Uterus (tissue), 2 donors: ENCODE results near the gene FES.

ENCODE experiments used
- POLR2A ChIP-seq, 2 donors: fragments of 450-650 bp; IDR thresholded peaks; one replicate each; pipeline ENCODE4 v1.6.1; 2016; ENCODE audit warnings: antibody characterized with exemption in 2 of 2, mild to moderate bottlenecking in 1 of 2, moderate library complexity in 1 of 2
- TF ChIP-seq, protein P1 (sequence below), 4 experiments: fragments of 200-600 bp in 2 of 4; fragments of 450-650 bp in 2 of 4; sonication (generic) in 2 of 4; IDR thresholded peaks; one replicate each; pipeline ENCODE4 v1.5.1; 2016 to 2019; ENCODE audit warnings: antibody characterized with exemption in 4 of 4, mild to moderate bottlenecking in 2 of 4, moderate library complexity in 1 of 4

DNA sequence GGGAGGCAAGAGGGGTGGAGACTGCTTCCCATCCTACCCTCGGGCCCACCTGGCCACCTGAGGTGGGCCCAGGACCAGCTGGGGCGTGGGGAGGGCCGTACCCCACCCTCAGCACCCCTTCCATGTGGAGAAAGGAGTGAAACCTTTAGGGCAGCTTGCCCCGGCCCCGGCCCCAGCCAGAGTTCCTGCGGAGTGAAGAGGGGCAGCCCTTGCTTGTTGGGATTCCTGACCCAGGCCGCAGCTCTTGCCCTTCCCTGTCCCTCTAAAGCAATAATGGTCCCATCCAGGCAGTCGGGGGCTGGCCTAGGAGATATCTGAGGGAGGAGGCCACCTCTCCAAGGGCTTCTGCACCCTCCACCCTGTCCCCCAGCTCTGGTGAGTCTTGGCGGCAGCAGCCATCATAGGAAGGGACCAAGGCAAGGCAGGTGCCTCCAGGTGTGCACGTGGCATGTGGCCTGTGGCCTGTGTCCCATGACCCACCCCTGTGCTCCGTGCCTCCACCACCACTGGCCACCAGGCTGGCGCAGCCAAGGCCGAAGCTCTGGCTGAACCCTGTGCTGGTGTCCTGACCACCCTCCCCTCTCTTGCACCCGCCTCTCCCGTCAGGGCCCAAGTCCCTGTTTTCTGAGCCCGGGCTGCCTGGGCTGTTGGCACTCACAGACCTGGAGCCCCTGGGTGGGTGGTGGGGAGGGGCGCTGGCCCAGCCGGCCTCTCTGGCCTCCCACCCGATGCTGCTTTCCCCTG, 2.2 kb upstream of the FES start:
- no peak for TF ChIP-seq POLR2A (IDR thresholded peaks at IDR 0.05)
- TF ChIP-seq, protein P1, sequence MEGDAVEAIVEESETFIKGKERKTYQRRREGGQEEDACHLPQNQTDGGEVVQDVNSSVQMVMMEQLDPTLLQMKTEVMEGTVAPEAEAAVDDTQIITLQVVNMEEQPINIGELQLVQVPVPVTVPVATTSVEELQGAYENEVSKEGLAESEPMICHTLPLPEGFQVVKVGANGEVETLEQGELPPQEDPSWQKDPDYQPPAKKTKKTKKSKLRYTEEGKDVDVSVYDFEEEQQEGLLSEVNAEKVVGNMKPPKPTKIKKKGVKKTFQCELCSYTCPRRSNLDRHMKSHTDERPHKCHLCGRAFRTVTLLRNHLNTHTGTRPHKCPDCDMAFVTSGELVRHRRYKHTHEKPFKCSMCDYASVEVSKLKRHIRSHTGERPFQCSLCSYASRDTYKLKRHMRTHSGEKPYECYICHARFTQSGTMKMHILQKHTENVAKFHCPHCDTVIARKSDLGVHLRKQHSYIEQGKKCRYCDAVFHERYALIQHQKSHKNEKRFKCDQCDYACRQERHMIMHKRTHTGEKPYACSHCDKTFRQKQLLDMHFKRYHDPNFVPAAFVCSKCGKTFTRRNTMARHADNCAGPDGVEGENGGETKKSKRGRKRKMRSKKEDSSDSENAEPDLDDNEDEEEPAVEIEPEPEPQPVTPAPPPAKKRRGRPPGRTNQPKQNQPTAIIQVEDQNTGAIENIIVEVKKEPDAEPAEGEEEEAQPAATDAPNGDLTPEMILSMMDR (IDR thresholded peaks at IDR 0.05) = no peak
